K562 (cell line): ENCODE measurements around the gene LBP.

Source experiments
- EZH2 ChIP-seq: IDR thresholded peaks from 2 replicates; pipeline ENCODE4 v1.6.1; 2012; ENCODE audit warnings: low read depth, mild to moderate bottlenecking, inconsistent platforms, low read length, borderline replicate concordance
- ZNF384 ChIP-seq: IDR thresholded peaks from 2 replicates; pipeline ENCODE4 v1.6.1; 2012; ENCODE audit warnings: low read depth, low read length, improper control_type of control experiment

DNA sequence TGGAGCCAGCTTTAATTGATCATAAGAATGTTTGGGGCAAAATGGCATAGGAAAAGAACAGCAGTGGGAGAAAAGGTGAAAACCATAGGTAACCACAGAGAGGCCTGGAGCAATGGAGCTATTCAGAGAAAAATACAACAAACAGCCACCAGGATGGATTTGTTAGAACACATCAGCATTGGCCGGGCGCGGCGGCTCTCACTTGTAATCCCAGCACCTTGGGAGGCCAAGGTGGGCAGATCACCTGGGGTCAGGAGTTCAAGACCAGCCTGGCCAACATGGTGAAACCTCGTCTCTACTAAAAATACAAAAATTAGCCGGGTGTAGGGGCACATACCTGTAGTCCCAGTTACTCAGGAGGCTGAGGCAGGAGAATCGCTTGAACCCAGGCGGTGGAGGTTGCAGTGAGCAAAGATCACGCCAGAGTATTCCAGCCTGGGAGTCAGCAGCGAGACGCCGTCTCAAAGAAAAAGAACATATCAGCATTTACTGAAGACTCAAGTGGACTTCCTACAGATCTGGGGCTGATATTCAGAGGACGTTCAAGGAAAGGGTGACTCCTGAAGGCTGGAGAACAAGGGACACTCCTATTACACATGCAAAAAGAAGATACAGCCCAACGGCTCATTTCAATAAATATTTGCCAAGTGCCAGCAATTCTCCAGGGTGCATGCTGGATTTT lies 68.6 kb downstream of the LBP start:
- TF ChIP-seq ZNF384 (no peak), EZH2 (no peak)
